SK-N-SH (cell line): ENCODE data around the gene UNC13D. TPM values are rescaled to one million over a fixed set of nuclear protein-coding genes. Genes with fewer than 3 reads are reported as not detected.

ENCODE experiments used
- CTCF ChIA-PET: fragments of 300-600, 350-600 bp; formaldehyde crosslinking; extraction: SDS; loops from one replicate; lab custom pipeline; 2021; lab: Yijun Ruan, JAX
- POLR2A ChIA-PET: fragments of 350-600 bp; sonication (Branson Sonifier 250); formaldehyde crosslinking; extraction: SDS; loops from one replicate; lab custom pipeline; 2020; ENCODE audit warnings: antibody characterized with exemption, inconsistent platforms; lab: Yijun Ruan, JAX
- DNase-seq: peaks from one replicate; pipeline ENCODE4 v3.0.0; 2012
- H2AFZ ChIP-seq: fragments of 200-600 bp; sonication (generic); 2 replicates; pipeline ENCODE4 v1.8.1; 2016; ENCODE audit warnings: antibody characterized with exemption, mild to moderate bottlenecking, low read depth
- H3F3A ChIP-seq: fragments of 200-600 bp; sonication (generic); replicated peaks from 2 replicates; pipeline ENCODE3; 2016; ENCODE audit warnings: antibody characterized with exemption, mild to moderate bottlenecking; ENCODE audit not compliant: insufficient read depth
- H3K27ac ChIP-seq, 2 experiments: fragments of 200-500 bp in 1 of 2; fragments of 200-600 bp in 1 of 2; sonication (Bioruptor generic) in 1 of 2; sonication (generic), shearing (Covaris generic) in 1 of 2; 2 replicates each; pipeline versions ENCODE4 v1.5.1 to v1.6.1; 2014 to 2016; ENCODE audit warnings: low read depth in 2 of 2, inconsistent platforms in 1 of 2, low read length in 1 of 2, mild to moderate bottlenecking in 1 of 2, mixed read lengths in 1 of 2
- H3K27me3 ChIP-seq: fragments of 200-600 bp; sonication (generic), shearing (Covaris generic); 2 replicates; pipeline ENCODE4 v1.6.1; 2016; ENCODE audit warnings: mixed run types; ENCODE audit not compliant: insufficient read depth
- H3K36me3 ChIP-seq, 2 experiments: fragments of 200-500 bp in 1 of 2; fragments of 200-600 bp in 1 of 2; sonication (Bioruptor generic) in 1 of 2; sonication (generic) in 1 of 2; replicated peaks in 1 of 2; 2 replicates each; pipeline versions ENCODE3 to v1.5.1; 2014 to 2016; ENCODE audit warnings: low read length in 1 of 2, mild to moderate bottlenecking in 1 of 2; ENCODE audit not compliant: insufficient read depth in 2 of 2, control insufficient read depth in 1 of 2
- H3K4me1 ChIP-seq, 2 experiments: fragments of 200-500 bp in 1 of 2; fragments of 200-600 bp in 1 of 2; sonication (Bioruptor generic) in 1 of 2; sonication (generic), shearing (Covaris generic) in 1 of 2; 2 replicates each; pipeline versions ENCODE4 v1.5.1 to v1.6.1; 2014 to 2016; ENCODE audit warnings: low read depth in 1 of 2, low read length in 1 of 2, mixed run types in 1 of 2; ENCODE audit not compliant: insufficient read depth in 2 of 2, control insufficient read depth in 1 of 2
- H3K4me2 ChIP-seq: fragments of 200-600 bp; sonication (generic), shearing (Covaris generic); 2 replicates; pipeline ENCODE4 v1.6.1; 2017; ENCODE audit warnings: mixed run types
- H3K4me3 ChIP-seq, 2 experiments: fragments of 200-500 bp in 1 of 2; fragments of 200-600 bp in 1 of 2; sonication (Bioruptor generic) in 1 of 2; sonication (generic), shearing (Covaris generic) in 1 of 2; 2 replicates each; pipeline versions ENCODE4 v1.5.1 to v1.8.1; 2014 to 2016; ENCODE audit warnings: low read depth in 2 of 2, inconsistent platforms in 1 of 2, low read length in 1 of 2, mild to moderate bottlenecking in 1 of 2, mixed read lengths in 1 of 2, moderate library complexity in 1 of 2
- H3K79me2 ChIP-seq: fragments of 200-600 bp; sonication (generic); 2 replicates; pipeline ENCODE4 v1.8.1; 2017; ENCODE audit warnings: mild to moderate bottlenecking; ENCODE audit not compliant: insufficient read depth
- H3K9ac ChIP-seq: fragments of 200-600 bp; sonication (generic); 2 replicates; pipeline ENCODE4 v1.6.1; 2017; ENCODE audit warnings: mixed run types
- H3K9me2 ChIP-seq: fragments of 200-600 bp; sonication (generic); 2 replicates; pipeline ENCODE4 v1.6.1; 2017; ENCODE audit warnings: mixed run types
- H3K9me3 ChIP-seq: fragments of 200-600 bp; sonication (generic); 2 replicates; pipeline ENCODE4 v1.6.1; 2017; ENCODE audit warnings: mixed run types, mild to moderate bottlenecking, moderate library complexity
- H4K20me1 ChIP-seq: fragments of 200-600 bp; sonication (generic); 2 replicates; pipeline ENCODE4 v1.6.1; 2017; ENCODE audit warnings: mild to moderate bottlenecking, mixed run types; ENCODE audit not compliant: insufficient read depth
- CHD2 ChIP-seq: fragments of 150-350 bp; IDR thresholded peaks from 2 replicates; pipeline ENCODE4 v1.6.1; 2018; ENCODE audit warnings: low read length; ENCODE audit not compliant: partially characterized antibody
- ELF1 ChIP-seq: IDR thresholded peaks from 2 replicates; pipeline ENCODE4 v1.4.0; 2012
- EP300 ChIP-seq, 2 experiments: IDR thresholded peaks; 2 replicates each; pipeline versions ENCODE4 v1.4.0 to v1.6.1; 2012; ENCODE audit warnings: borderline replicate concordance in 1 of 2, low read depth in 1 of 2, low read length in 1 of 2
- EZH2phosphoT487 ChIP-seq: fragments of 200-600 bp; sonication (generic); IDR thresholded peaks from 2 replicates; pipeline ENCODE4 v1.6.1; 2017; ENCODE audit warnings: low read depth, mixed run types, mild to moderate bottlenecking, antibody characterized with exemption, moderate library complexity, borderline replicate concordance
- FOSL2 ChIP-seq: IDR thresholded peaks from 2 replicates; pipeline ENCODE4 v1.4.0; 2012; ENCODE audit warnings: low read depth, mild to moderate bottlenecking, moderate library complexity, borderline replicate concordance
- FOXM1 ChIP-seq: IDR thresholded peaks from 2 replicates; pipeline ENCODE4 v1.4.0; 2012; ENCODE audit warnings: low read depth, mild to moderate bottlenecking
- GABPA ChIP-seq: IDR thresholded peaks from 2 replicates; pipeline ENCODE4 v1.4.0; 2012; ENCODE audit warnings: low read depth, mild to moderate bottlenecking
- NFIC ChIP-seq: IDR thresholded peaks from 2 replicates; pipeline ENCODE4 v1.4.0; 2012; ENCODE audit warnings: borderline replicate concordance
- POLR2AphosphoS5 ChIP-seq: IDR thresholded peaks from 2 replicates; pipeline ENCODE4 v1.6.1; 2012; ENCODE audit warnings: low read depth, low read length
- RAD21 ChIP-seq: IDR thresholded peaks from 2 replicates; pipeline ENCODE4 v1.6.1; 2012; ENCODE audit warnings: mild to moderate bottlenecking, low read length
- RXRA ChIP-seq: IDR thresholded peaks from 2 replicates; pipeline ENCODE4 v1.4.0; 2012; ENCODE audit warnings: low read depth, mild to moderate bottlenecking, borderline replicate concordance
- SMC3 ChIP-seq: IDR thresholded peaks from 2 replicates; pipeline ENCODE4 v1.6.1; 2012; ENCODE audit warnings: low read depth, low read length, improper control_type of control experiment
- TAF1 ChIP-seq: IDR thresholded peaks from 2 replicates; pipeline ENCODE4 v1.6.1; 2012; ENCODE audit warnings: low read depth, mild to moderate bottlenecking, low read length, moderate library complexity, borderline replicate concordance
- WGBS: methylation state at CpG from one replicate; pipeline ENCODE4 v1.1.6; 2017; ENCODE audit warnings: low lambda C conversion rate; 5-methylcytosine and 5-hydroxymethylcytosine counted together
- polyA plus RNA-seq, 3 experiments: library from polyadenylated mRNA; depleted of rRNA; stranded (reverse); fragments of >200 nt; gene quantifications; 2 replicates each; pipeline ENCODE4 v1.2.3, GENCODE V29; 2012
- TF ChIP-seq, protein P1 (sequence below): fragments of 200-600 bp; sonication (generic); IDR thresholded peaks from 2 replicates; pipeline ENCODE4 v1.6.1; 2017; ENCODE audit warnings: antibody characterized with exemption, mild to moderate bottlenecking, moderate library complexity
- TF ChIP-seq, protein P2 (sequence below): IDR thresholded peaks from 2 replicates; pipeline ENCODE4 v1.4.0; 2012; ENCODE audit warnings: low read depth, borderline replicate concordance
- TF ChIP-seq, protein P3 (sequence below): IDR thresholded peaks from 2 replicates; pipeline ENCODE4 v1.4.0; 2012; ENCODE audit warnings: low read depth
- TF ChIP-seq, protein P4 (sequence below): IDR thresholded peaks from 2 replicates; pipeline ENCODE4 v1.6.1; 2012; ENCODE audit warnings: mild to moderate bottlenecking, low read depth, low read length, moderate library complexity
- TF ChIP-seq, protein P5 (sequence below): fragments of 150-350 bp; IDR thresholded peaks from 2 replicates; pipeline ENCODE4 v1.6.1; 2017; ENCODE audit warnings: antibody characterized with exemption, low read length, low read depth, borderline replicate concordance

The UNC13D gene
- polyA plus RNA-seq, 1 of the 3 experiments (the other 2 are of a cell fraction): 0.99 TPM

DNA sequence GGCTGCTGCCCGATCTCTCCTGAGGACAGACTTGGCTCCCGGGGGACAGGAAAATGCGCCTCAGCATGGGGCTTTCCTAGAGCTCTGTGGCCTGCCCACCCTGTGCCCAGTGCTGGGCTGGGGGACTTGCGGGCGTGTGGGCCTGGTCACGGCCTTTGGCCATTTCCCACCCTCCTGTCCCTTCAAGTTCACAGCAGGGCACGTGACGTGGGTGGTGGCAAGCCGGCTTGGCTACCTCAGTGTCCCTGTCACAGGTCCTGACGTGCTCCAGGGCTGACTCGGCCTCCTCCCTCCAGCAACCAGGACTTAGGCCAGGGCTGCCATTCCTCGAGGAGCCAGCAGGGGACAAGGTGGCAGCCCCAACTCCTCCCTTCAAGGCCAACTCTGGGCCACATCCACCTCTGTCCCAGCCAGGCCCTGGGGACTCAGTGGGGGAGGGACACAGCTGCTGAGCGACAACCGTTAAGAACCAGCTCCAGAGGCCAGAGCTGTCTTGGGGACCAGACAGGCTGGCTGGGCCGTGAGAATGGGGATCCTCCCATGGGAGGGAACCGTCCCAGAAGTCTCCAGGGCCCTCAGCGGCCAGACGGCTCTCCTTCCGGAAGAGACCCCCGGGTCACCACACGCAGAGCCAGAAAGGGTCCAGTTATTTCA, 981 bp upstream of the UNC13D start (continued):
- TF ChIP-seq, protein P1, sequence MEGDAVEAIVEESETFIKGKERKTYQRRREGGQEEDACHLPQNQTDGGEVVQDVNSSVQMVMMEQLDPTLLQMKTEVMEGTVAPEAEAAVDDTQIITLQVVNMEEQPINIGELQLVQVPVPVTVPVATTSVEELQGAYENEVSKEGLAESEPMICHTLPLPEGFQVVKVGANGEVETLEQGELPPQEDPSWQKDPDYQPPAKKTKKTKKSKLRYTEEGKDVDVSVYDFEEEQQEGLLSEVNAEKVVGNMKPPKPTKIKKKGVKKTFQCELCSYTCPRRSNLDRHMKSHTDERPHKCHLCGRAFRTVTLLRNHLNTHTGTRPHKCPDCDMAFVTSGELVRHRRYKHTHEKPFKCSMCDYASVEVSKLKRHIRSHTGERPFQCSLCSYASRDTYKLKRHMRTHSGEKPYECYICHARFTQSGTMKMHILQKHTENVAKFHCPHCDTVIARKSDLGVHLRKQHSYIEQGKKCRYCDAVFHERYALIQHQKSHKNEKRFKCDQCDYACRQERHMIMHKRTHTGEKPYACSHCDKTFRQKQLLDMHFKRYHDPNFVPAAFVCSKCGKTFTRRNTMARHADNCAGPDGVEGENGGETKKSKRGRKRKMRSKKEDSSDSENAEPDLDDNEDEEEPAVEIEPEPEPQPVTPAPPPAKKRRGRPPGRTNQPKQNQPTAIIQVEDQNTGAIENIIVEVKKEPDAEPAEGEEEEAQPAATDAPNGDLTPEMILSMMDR: peak; percentile 70
- TF ChIP-seq POLR2AphosphoS5: peak; percentile 35; the same call in 1 of the 2 replicates

DNA sequence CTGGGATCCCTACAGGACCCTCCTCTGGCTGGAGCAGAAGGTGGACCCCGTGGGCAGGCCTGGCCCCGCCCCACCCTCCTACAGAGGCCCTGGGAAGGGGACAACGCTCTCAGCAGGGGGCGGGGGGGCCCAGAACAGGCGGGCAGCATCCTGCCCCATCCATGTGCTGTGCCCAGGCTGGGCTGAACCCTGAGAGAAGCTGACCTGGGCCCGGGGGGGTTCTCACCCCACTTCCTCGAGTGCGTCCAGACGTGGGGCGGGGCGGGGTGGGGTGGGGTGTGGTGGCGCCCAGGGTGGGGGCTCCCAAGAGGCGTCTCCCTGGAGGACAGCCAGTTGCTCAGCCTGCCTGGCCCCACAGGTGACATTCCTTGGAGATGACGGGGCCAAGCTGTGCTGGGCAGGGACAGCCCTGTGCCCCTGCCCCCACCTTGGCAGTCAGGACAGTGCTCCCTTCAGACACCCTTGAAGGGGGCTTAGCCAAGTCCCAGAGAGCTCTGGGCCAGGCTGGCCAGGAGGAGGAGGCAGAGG, 390 bp upstream of the UNC13D start:
- 65% methylated on average over 11 of the region's 14 CpGs for whole genome bisulfite sequencing
- Histone ChIP-seq H2AFZ (no peak overlapping the region), H3K27ac (peak overlapping the region in 1 of 2 experiments; percentile 93; a peak in 2 of 4 replicates), H4K20me1 (no peaks in the 10 kb centered on the region), H3K36me3 (peaks cover 10 to 40% of the 10 kb centered on the region in 2 experiments), H3K79me2 (no peaks in the 10 kb centered on the region), H3F3A (no peaks in the 10 kb centered on the region), H3K4me2 (no peak overlapping the region), H3K4me1 (peaks cover 4 to 34% of the 10 kb centered on the region in 2 experiments; a peak in 3 of 4 replicates), H3K9me2 (no peaks in the 10 kb centered on the region), H3K4me3 (peak overlapping the region in 1 of 2 experiments; percentile 17; a peak in 1 of 4 replicates), H3K9me3 (no peaks in the 10 kb centered on the region), H3K9ac (no peak overlapping the region), H3K27me3 (no peaks in the 10 kb centered on the region)
- POLR2A ChIA-PET: interaction anchor here (0.7 to 4.8 kb wide), 10 partner anchors 9 to 90 kb away, joined by 3 to 38 read pairs (median 8); partner anchors contain the start of genes UNK and WBP2
- DNase-seq: peak; percentile 83
- TF ChIP-seq FOXM1 (no peak), TAF1 (no peak), GABPA (no peak), SMC3 (no peak), EZH2phosphoT487 (no peak), ELF1 (no peak), POLR2AphosphoS5 (no peak), RAD21 (no peak), CHD2 (no peak), EP300 (IDR thresholded peaks at IDR 0.05; ENCODE audit: borderline replicate concordance in 1 of 2, low read depth in 1 of 2, low read length in 1 of 2) (no peak), FOSL2 (no peak), NFIC (no peak), RXRA (no peak)
- TF ChIP-seq, protein P2, sequence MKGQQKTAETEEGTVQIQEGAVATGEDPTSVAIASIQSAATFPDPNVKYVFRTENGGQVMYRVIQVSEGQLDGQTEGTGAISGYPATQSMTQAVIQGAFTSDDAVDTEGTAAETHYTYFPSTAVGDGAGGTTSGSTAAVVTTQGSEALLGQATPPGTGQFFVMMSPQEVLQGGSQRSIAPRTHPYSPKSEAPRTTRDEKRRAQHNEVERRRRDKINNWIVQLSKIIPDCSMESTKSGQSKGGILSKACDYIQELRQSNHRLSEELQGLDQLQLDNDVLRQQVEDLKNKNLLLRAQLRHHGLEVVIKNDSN: no peak
- TF ChIP-seq, protein P3, sequence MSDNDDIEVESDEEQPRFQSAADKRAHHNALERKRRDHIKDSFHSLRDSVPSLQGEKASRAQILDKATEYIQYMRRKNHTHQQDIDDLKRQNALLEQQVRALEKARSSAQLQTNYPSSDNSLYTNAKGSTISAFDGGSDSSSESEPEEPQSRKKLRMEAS: no peak
- TF ChIP-seq, protein P4, sequence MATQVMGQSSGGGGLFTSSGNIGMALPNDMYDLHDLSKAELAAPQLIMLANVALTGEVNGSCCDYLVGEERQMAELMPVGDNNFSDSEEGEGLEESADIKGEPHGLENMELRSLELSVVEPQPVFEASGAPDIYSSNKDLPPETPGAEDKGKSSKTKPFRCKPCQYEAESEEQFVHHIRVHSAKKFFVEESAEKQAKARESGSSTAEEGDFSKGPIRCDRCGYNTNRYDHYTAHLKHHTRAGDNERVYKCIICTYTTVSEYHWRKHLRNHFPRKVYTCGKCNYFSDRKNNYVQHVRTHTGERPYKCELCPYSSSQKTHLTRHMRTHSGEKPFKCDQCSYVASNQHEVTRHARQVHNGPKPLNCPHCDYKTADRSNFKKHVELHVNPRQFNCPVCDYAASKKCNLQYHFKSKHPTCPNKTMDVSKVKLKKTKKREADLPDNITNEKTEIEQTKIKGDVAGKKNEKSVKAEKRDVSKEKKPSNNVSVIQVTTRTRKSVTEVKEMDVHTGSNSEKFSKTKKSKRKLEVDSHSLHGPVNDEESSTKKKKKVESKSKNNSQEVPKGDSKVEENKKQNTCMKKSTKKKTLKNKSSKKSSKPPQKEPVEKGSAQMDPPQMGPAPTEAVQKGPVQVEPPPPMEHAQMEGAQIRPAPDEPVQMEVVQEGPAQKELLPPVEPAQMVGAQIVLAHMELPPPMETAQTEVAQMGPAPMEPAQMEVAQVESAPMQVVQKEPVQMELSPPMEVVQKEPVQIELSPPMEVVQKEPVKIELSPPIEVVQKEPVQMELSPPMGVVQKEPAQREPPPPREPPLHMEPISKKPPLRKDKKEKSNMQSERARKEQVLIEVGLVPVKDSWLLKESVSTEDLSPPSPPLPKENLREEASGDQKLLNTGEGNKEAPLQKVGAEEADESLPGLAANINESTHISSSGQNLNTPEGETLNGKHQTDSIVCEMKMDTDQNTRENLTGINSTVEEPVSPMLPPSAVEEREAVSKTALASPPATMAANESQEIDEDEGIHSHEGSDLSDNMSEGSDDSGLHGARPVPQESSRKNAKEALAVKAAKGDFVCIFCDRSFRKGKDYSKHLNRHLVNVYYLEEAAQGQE: no peak
- TF ChIP-seq, protein P5, sequence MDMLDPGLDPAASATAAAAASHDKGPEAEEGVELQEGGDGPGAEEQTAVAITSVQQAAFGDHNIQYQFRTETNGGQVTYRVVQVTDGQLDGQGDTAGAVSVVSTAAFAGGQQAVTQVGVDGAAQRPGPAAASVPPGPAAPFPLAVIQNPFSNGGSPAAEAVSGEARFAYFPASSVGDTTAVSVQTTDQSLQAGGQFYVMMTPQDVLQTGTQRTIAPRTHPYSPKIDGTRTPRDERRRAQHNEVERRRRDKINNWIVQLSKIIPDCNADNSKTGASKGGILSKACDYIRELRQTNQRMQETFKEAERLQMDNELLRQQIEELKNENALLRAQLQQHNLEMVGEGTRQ: no peak
- TF ChIP-seq, protein P1: no peak
- CTCF ChIA-PET: interaction anchor here (0.6 to 16.1 kb wide), 25 partner anchors 11 to 205 kb away, joined by 3 to 326 read pairs (median 5); partner anchors contain the start of genes GALK1, TRIM47, UNK and WBP2
